T-helper 2 cell treated with Interferon-gamma antibody and Interleukin-4, amounts not matched to agents 100 ng/mL and 5 ng/mL, for 36 hours (primary cell): ENCODE results near the gene AAMDC. TPM values are rescaled to one million over a fixed set of nuclear protein-coding genes. Genes with fewer than 3 reads are reported as not detected.
"Not testable (repeated sequence)": the region's sequence is repeated elsewhere in the genome, so short reads cannot be mapped to it uniquely, and the experiment has no call there.

Experiments
- intact Hi-C: fragments of 100-400 bp; cut with micrococcal nuclease; formaldehyde crosslinking; loops from one replicate; pipeline ENCODE4 v1.15.1; 2023
- total RNA-seq: library from RNA; stranded (reverse); gene quantifications from 2 replicates; pipeline ENCODE4 v1.2.3, GENCODE V29; 2022

AAMDC gene
- total RNA-seq, 1 donor from 2014 or later, result 6.1 TPM

GRCh38 chr11:77883775-77884174 lies 62.8 kb downstream of the AAMDC start:
- intact Hi-C loops, result no loop called here

DNA sequence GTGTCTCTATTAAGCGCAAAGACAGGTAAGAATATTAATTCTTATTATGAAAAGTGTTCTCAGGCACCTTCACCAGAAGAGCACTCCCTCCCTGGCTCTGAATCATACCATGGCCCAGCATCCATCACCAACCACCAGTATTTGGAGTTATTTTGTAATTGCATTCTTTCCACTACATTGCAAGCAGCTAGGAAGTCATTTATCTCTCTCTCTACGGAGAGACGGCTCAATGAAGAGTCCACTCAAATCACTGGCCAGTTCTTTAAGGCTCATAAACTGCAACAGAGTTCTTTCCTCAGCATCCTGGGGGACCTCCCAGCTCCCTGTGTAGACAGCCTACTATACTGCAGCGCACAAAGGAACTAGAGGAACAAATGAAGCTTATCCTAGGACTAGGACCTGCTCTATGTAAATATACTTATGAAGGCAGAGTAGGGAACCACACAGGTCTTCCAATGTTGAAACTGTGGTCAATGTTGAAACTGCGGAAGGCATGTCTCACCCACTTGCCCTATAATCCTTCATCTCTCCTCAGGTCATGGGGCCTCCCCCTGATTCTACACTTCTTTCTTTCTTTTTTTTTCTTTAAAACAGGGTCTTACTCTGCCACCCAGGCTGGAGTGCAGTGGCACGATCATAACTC lies 63.4 kb downstream of the AAMDC start:
- intact Hi-C loops, result no loop called here

GRCh38 chr11:77884829-77885190 lies 63.9 kb downstream of the AAMDC start:
- intact Hi-C loops, result no loop called here

DNA sequence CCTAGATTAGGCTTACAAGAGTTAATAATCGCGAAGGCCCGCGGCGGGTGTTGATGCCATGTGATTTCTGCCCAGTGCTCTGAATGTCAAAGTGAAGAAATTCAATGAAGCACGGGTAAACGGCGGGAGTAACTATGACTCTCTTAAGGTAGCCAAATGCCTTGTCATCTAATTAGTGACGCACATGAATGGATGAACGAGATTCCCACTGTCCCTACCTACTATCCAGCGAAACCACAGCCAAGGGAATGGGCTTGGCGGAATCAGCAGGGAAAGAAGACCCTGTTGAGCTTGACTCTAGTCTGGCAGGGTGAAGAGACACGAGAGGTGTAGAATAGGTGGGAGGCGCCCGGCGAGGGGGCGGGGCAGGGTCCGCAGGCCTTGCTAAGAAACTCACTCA lies 65.5 kb downstream of the AAMDC start:
- intact Hi-C loops, result no loop called here

DNA sequence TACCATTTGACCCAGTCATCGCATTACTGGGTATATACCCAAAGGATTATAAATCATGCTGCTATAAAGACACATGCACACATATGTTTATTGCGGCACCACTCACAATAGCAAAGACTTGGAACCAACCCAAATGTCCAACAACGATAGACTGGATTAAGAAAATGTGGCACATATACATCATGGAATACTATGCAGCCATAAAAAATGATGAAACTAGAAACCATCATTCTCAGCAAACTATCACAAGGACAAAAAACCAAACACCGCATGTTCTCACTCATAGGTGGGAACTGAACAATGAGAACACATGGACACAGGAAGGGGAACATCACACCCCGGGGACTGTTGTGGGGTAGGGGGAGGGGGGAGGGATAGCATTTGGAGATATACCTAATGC lies 68.1 kb downstream of the AAMDC start:
- intact Hi-C loops, result not testable (repeated sequence)

GRCh38 chr11:77890100-77890614 lies 69.2 kb downstream of the AAMDC start:
- intact Hi-C loops, result not testable (repeated sequence)

- intact Hi-C loops, result not testable (repeated sequence)
Observed at GRCh38 chr11:77890619-77891056, 69.7 kb downstream of the AAMDC start.

DNA sequence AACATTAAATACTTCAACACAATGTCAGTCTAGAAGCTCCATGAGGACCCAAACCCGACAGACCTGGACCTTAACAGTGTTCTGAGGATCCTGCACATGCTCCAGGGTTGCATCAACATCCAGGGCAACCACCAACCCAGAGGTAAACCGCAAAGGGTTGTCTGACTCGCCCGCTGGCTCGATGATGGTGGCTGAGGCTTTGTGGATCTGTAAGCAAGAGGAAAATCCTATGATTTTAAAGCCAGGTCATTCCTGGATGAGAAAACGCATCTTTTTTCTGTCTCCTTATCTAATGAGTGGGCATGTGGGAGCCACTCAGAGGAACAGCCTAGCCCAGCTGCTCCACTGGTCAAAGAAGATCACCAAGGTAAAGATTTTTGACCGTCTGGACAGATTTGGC lies 70.3 kb downstream of the AAMDC start:
- intact Hi-C loops, result not testable (repeated sequence)

GRCh38 chr11:77891703-77892102 lies 70.8 kb downstream of the AAMDC start:
- intact Hi-C loops, result not testable (repeated sequence)

- intact Hi-C loops, result not testable (repeated sequence)
Observed at GRCh38 chr11:77894949-77895348, 74.0 kb downstream of the AAMDC start.

GRCh38 chr11:77908835-77909234 lies 87.9 kb downstream of the AAMDC start:
- intact Hi-C loops, result no loop called here

- intact Hi-C loops, result no loop called here
Observed at GRCh38 chr11:77909277-77909676, 88.3 kb downstream of the AAMDC start.

GRCh38 chr11:77910828-77911227 lies 89.9 kb downstream of the AAMDC start:
- intact Hi-C loops, result not testable (repeated sequence)

GRCh38 chr11:77913608-77914306 lies 92.8 kb downstream of the AAMDC start:
- intact Hi-C loops, result not testable (repeated sequence)

DNA sequence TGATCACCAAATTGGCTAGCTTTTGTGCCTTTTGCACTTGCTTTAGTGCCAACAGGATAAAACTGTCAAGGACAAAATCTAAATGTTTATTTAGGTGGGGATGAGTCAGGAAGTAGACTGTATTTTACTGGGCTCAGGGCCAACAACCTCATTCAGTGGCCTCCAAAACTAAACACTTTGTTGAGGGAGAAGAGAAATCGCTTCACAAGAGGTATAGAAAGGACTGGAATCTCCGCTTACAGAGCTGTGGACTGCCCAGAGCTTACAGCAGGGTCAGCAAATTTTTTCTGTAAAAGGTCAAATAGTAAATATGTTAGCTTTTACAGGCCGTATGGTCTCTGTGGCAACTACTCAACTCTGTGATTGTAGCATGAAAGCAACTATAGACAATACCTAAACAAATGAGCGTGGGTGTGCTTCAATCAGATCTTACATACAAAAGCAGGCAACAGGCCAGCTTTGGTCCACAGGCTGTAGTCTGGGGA lies 93.4 kb downstream of the AAMDC start:
- intact Hi-C loops, result not testable (repeated sequence)

GRCh38 chr11:77917713-77918112 lies 96.8 kb downstream of the AAMDC start:
- intact Hi-C loops, result not testable (repeated sequence)

Other genes with a start within 250 kb of the AAMDC start
- gene AQP11, start 231.2 kb upstream of the AAMDC start, total RNA-seq, result 0.95 and 1.1 TPM in 2 replicates
- gene CLNS1A, start 183.3 kb upstream of the AAMDC start, total RNA-seq, result 109 and 114 TPM in 2 replicates
- gene RSF1, start 422 bp upstream of the AAMDC start, total RNA-seq, result 47.1 and 55.6 TPM in 2 replicates
- gene INTS4, start 173.5 kb downstream of the AAMDC start, total RNA-seq, result 56.4 and 57.1 TPM in 2 replicates
- gene KCTD14, start 202.1 kb downstream of the AAMDC start, total RNA-seq, result 0.39 and 0.45 TPM in 2 replicates
- not detected in 2 replicates for gene THRSP, start 242.7 kb downstream of the AAMDC start, total RNA-seq